ENCODE data around the gene LIFR.
"Not testable (repeated sequence)": the region's sequence is repeated elsewhere in the genome, so short reads cannot be mapped to it uniquely, and the experiment has no call there.

LIFR gene, protein sequence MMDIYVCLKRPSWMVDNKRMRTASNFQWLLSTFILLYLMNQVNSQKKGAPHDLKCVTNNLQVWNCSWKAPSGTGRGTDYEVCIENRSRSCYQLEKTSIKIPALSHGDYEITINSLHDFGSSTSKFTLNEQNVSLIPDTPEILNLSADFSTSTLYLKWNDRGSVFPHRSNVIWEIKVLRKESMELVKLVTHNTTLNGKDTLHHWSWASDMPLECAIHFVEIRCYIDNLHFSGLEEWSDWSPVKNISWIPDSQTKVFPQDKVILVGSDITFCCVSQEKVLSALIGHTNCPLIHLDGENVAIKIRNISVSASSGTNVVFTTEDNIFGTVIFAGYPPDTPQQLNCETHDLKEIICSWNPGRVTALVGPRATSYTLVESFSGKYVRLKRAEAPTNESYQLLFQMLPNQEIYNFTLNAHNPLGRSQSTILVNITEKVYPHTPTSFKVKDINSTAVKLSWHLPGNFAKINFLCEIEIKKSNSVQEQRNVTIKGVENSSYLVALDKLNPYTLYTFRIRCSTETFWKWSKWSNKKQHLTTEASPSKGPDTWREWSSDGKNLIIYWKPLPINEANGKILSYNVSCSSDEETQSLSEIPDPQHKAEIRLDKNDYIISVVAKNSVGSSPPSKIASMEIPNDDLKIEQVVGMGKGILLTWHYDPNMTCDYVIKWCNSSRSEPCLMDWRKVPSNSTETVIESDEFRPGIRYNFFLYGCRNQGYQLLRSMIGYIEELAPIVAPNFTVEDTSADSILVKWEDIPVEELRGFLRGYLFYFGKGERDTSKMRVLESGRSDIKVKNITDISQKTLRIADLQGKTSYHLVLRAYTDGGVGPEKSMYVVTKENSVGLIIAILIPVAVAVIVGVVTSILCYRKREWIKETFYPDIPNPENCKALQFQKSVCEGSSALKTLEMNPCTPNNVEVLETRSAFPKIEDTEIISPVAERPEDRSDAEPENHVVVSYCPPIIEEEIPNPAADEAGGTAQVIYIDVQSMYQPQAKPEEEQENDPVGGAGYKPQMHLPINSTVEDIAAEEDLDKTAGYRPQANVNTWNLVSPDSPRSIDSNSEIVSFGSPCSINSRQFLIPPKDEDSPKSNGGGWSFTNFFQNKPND

DNA sequence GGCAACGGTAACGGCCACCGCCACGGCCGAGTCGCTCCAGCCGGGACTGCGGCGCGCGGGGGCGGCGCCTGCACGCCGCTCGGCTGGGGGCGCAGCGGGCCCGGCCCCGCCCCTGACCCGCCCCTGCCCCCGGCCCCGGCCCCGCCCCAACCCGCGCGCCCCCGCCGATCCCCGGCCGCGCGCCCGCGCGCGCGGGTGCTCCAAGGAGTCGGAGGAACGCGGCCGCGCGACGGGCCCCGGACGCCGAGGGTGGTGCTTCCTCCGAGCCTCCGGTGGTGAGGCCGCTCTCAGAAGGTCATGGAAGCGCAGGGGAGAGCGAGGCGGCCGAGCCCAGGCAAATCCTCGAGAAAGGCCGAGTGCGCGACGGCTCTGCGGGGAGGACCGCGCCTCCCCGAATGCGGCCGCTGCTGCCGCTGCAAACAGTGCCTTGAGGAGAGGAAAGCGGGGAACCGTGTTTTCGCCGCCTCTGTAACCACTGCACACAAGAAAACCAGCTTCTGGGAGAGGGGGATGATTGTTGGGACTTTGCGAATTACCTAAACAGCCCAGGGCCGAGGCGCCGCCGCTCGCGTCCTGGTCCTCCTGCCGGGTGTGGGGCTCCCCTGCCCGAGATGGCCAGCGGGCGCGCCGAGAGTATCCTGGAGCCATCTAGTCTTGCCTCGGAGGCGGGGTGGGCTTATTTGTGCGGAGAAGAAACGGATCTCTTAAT lies at the start of gene LIFR:
Gene LIFR (minus strand): TSS at position 48 of the 709 bp plus-strand sequence. CDS start 25,999 bp downstream, outside the sequence.
- DNase-seq, result no peak

DNA sequence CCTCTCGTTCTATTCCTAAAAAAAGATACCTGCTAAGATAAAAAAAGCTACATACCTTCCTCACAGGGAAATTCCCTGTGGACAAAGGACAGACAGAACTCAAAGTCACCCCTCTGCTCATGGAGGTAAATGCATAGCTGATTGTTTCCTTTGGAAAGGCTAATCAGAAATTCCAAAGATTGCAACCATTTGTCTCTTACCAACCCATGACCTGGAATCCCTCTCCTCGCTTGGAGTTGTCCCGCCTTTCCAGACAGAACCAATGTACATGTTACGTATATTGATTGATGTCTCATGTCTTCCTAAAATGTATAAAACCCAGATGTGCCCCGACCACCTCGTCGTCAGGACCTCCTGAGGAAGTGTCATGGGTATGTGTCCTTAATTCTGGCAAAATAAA lies 49.2 kb upstream of the LIFR start:
- DNase-seq, result no peak

DNA sequence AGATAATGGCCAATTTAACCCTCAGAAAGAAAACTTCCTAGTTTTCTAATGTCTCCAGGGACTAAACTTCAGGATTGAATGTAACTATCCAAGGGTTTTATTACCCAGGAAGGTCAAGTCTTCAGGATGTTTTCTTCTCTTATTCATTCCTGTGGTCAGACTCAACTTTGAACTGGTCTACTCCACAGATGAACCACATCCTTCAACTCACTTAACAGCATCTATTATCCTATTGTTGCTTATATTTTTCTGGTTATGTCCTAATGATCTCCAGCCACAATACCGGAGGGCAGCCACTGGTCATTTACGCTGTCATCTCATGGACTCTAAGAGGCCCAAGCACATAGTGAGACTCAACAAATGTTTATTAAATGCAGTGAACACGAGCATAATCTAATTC lies 47.2 kb upstream of the LIFR start:
- no peak for DNase-seq

DNA sequence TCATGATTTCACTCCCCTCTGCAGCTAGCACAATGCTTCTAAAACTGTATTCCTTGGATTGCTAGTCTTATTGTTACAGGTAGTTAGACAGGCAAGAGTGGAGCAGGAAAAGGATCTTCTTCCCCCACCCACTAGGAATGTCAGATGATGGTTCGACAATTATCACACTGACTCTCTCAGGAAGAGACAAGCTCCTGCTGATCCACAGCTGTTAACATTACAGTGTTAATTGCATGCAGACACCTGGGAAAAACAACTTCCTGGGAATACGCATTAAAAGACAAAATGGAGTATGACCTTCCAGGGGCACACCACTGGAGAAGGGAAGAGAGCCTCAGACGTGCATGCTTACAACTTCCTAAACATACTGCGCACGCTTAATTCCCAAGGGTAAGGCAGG lies 46.2 kb upstream of the LIFR start:
- no peak for DNase-seq

DNA sequence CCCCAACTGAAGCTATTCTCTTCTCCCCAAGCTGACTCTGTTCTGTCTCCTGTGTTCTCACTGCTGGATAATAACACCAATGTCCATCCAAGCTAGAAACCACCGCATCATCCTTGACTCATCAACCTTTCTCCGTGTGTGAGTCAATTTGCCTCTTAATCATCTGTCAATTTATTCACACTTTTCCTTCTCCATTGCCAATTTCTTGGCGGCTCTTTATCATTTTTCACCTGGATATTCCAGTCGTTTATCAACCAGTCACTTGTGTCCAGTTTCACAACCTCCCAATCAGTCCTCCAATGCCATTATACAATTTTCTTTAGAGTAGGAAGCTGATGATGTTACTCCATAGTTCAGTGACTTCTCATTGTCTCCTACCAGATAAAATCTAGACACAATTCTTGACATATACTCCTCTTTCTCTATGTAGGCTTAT lies 45.4 kb upstream of the LIFR start:
- DNase-seq, result no peak

DNA sequence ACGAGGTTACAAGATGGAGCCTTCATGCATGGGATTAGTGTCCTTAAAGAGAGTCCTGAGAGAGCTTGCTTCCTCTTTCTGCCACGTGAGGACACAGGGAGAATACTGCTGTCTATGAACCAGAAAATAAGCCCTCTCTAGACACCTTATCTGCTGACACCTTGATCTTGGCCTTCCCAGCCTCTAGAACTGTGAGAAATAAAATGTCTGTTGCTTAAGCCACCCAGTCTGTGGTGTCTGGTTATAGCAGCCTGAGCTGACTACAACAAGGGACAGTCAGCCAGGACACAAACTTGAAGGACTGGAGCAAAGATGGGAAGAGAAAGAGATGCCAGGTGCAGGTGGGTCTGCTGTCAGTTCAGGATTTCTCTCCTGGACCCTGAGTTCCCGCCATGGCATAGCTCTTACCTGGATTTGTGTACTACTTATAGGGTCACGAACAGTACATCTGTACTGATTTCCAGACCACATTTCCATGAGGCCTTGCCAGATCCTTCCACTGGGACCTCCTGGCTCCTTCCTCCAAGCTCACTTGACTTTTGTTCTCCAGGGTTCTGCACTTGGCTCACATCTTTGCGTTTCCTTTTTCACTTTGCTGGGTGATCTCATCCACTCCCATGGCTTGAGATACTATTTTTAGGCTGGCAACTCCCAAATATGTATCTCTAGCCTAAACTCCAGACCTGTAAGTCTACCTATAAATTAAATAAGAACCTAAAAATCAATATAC lies 44.9 kb upstream of the LIFR start:
- DNase-seq, result no peak

DNA sequence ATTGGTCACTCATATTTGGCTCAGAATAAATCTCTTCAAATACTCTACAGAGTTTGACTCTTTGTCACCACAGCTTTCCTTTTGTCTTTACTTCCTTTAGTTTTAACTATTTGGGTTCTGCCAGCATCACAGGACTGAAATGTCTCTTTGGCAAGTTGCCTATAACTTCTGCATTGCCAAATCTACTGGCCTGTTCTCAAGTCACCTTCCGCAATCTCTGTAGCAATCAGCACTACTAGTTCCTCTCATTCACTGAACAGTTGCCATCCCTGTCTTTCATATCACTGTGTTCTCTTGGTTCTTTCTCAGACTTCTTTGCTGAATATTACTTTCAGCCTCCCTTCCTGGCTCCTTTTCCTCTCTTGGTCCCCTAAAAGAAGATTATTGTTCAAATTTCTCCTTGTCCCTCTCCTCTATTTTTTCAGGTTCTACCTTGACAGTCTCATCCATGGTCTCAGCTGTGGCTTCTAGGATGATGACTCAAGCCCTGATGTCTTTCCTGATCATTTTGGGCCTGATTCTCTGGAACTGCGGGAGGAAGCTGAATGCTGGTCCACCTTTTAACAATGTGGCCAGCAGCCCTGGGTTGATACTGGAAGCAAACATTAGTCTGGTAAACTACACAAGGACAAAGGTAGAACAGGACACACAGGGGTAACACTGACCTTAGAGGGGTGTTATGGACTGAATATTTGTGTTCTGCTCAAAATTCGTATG lies 44.0 kb upstream of the LIFR start:
- DNase-seq, result no peak

DNA sequence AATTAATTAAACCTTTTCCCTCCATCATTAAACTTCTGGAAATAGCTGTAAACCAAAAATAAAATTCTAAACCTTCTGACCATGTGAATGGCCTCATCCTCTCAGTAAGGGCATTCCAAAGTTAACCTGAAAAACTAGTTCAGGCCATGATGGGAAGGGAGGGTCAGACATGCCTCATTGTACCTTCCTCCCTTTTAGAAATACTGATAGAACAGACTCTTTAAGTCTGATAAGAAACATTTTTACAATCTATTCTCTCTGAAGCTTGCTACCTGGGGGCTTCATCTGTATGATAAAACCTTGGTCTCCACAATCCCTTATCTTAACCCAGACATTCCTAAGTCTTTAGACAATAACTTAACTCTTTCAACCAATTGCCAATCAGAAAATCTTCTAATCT lies 43.3 kb upstream of the LIFR start:
- DNase-seq, result not testable (repeated sequence)

DNA sequence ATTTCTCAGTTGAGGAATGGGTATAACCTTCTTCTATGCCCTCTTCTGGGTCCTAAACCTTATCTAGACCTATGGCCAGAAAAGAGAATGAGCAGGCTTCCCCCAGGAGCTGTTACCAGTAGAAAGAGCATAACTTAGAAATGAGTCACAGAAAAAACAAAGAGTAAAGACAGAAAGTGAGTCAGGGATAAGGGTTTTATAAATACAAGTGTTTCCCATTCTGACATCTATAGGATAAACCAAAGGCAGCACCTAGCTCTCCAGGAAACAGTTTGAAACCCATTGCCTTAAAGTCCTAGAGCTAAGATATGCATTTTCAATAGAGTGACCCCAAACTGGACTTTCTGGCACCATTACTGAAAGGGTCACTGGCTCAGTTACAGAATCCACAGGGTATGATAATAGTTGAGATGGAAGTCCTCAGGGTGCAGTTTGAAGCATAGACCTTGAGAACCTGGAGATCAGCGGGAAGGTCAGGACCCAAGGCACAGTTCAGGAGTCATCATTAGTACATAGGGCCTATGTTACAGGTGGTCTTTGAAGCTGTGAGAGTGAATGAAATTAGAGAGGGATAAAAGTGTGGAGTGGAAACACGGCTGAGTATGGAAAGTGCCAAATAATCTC lies 42.7 kb upstream of the LIFR start:
- DNase-seq, result no peak

DNA sequence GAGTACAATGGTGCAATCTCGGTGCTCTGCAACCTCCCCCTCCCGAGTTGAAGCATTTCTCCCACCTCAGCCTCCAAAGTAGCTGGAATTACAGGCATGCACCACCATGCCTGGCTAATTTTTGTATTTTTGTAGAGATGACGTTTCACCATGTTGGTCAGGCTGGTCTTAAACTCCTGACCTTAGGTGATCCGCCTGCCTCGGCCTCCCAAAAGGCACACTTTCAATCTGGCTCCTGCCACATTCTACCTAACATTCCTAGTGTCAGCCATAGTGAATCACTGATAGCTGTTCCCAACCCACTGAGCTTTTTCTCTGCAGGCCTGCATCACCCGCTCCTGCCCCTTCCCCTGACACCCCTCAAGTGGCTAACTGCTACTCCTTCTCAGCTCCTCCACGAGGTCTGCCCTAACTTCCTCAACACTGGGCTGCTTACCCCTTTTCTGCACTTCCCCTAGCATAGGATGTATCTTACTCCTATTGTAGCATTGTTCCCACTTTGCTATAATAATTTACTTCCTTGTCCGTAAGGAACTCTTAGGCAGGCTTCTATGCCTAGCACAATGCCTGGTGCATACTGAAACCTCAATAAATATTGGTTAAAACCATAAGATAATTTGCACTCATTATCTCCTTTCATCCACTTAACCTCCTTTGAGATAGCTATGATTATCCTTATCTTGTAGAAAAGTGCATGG lies 42.0 kb upstream of the LIFR start:
- no peak for DNase-seq

DNA sequence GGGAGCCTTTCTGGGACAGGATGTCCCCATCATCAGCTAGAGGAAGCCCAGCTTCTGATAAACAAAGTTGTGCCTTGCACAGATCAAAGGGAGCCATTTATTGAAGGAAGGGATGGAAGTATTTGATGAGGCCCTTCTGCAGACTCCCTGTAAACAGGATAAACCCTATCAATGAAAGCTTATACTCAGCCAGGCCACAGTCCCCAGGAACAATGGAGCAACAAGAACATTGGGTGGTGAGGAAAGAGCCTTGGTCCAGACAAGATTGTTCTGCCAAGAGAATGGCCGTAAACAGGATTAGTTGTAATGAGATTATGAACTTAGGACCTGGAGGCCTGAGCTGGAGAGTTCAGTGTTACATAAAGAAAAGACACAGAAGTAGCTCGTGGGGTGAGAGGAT lies 40.5 kb upstream of the LIFR start:
- DNase-seq, result no peak

DNA sequence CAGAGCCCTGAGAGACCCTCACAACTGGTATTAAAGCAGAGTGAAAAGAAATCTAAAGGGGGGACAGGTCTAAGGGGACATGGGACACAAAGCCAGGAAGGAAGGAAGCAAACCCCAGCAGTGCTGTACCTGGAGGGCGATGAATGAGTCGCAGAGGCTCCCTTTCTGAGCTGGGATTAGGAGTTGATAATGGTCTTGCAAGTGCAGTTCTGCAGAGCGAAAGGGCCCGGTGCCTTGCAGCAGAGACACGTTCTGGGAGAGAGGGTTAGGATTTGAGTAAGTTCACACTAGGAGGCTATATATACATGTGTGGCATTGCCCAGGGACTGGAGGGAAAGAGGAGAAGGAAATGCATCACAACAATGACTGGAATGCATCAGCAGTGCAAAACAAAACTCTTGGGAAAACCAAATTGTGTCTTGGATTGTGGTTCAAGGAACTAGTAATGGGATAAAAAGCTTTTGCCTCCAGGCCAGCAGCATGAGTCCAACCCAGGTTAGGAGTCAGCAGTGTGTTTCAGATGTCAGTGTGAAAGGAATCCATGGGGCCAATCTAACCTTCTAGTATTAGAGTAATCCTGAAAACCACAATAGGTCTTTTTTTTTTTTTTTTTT lies 38.8 kb upstream of the LIFR start:
- no peak for DNase-seq

DNA sequence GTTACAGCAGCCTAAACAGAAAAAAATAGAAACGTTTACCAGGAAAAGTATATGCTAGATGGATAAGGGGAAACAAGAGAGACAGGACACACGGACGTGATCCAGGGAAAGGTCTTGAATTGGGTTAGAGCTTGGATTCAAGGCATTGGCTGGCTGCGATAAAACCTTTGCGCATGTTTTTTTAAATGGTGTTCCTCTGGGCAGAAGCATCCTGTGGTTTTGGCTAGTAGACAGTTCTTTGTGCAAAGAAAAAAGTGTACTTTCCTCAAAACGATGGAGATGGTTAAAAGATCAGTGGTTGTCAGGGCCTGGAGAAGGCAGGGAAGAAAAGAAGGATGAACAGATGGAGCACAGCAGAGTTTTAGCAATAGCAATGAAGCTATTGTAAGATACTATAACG lies 37.5 kb upstream of the LIFR start:
- DNase-seq, result no peak

DNA sequence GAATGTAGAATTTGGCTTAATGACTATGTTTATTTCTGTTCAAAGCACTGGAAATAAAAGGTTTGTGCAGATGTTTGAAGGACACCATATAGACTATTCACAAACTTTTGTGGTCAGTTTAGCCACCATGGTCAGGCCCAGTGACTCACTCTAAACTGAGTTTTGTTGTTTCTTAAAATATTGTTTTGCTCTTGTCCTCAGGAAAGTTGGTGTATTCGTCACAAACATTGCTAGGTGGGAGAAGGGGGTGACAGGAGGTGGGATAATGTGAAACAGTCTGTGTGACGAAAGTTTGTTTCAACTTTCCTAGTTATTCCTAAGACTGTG lies 35.0 kb upstream of the LIFR start:
- no peak for DNase-seq

DNA sequence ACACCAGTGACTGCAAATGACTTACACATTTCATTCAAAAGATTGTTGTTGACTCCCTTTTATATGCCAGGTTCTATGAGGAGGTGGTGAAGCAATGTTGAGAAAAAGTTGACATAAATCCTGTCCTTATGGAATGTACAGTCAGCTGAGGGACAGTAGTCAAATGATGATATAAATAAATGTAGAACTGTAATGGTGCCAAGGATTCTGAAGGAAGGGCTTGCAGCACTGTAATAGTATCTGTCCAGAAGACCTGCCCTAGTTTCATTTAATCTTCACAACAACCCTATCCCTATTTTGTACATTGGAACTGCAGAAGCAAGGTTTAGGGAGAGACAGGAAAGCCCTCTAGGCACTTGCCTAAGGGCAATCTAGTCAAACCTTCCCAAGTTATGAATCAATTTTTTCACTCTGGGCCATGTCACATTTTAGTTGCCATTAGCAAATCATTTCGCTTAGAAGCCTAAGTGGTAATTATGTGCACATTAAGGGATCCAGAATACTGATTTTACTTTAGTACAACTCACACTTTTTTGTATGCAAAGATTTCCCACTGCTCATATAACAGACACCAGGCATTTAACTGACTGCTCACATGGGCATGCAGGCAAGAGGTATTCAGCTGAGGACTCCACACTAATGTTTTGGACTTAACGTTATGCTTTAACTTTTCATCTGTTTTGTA lies 34.5 kb upstream of the LIFR start:
- no peak for DNase-seq

DNA sequence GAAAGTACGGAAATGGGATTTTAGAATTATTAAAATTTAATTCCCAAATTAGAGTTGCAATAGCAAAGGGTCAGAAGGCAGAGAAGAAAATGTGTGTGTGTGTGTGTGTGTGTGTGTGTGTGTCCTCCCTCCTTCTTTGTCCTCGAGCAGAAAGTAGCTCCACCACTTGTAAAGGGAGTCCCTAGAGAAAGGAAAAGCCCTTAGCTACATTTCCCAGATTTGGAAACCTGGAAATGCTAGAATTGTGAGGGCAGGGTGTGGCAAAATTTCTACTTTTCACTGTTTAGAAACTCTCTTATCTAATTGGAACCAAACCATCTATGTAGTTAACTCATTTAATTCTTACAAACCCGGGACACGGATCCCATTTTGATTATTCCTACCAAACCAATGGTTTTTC lies 33.2 kb upstream of the LIFR start:
- DNase-seq, result no peak

DNA sequence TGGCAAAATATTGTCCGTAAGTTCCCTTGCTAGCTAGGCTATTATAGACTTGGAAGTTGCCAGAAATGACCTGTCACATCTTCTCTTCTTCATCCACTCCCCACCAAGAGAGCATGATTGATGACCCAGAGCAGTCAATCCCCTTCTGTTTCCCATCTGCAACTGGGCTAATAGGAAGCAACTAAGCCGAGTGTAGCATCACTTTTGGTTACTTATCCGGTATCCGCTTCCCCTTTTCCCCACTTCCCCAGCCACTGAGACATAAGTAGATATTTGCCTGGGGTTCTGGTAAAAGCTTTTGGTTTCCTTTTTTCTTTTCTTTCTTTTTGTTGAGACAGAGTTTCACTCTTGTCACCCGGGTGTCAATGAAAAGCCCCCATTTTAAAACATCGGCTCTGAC lies 29.4 kb upstream of the LIFR start:
- no peak for DNase-seq

DNA sequence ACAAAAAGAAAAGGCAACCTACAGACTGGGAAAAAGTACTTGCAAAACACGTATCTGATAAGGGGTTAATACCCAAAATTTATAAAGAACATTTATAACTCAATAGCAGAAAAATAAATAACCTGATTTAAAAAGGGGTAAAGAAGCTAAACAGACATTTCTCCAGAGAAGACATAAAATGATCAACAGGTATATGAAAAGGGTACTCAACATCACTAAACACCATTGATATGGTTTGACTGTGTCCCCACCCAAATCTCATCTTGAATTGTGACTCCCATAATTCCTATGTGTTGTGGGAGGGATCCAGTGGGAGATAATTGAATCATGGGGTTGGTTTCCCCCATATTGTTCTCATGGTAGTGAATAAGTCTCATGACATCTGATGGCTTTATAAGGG lies 27.1 kb upstream of the LIFR start:
- DNase-seq, result no peak

DNA sequence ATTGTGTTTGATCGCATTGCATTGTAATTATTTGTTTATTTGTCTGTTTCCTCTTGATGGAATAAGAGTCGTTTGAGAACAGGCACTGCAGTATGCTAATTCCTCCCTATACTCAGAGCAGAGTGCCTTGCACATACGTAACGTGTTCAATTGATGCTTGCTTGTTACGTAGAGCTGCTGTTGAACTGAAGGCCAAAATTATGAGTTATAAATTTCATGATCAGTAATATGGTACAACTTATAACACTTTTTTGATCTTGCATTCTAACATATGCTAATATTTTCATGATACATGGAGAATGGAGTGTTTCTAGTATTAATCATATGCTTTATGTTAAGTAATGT lies 26.5 kb upstream of the LIFR start:
- no peak for DNase-seq
